Activated naive CD4-positive, alpha-beta T cell (primary cell): ENCODE data around the gene NPPC.
"Not testable (repeated sequence)": the region's sequence is repeated elsewhere in the genome, so short reads cannot be mapped to it uniquely, and the experiment has no call there.

Experiments
- DNase-seq, 4 experiments: peaks; one replicate each; lab custom pipeline; 2025; lab: John Stamatoyannopoulos, UW

NPPC gene

GRCh38 chr2:231886071-231886681, 40.0 kb downstream of the NPPC start:
- no peak for DNase-seq

- DNase-seq: no peak
Observed at GRCh38 chr2:231884438-231885140, 41.6 kb downstream of the NPPC start.

GRCh38 chr2:231883468-231883881, 42.7 kb downstream of the NPPC start:
- no peak for DNase-seq

GRCh38 chr2:231882646-231883045, 43.5 kb downstream of the NPPC start:
- no peak for DNase-seq

DNA sequence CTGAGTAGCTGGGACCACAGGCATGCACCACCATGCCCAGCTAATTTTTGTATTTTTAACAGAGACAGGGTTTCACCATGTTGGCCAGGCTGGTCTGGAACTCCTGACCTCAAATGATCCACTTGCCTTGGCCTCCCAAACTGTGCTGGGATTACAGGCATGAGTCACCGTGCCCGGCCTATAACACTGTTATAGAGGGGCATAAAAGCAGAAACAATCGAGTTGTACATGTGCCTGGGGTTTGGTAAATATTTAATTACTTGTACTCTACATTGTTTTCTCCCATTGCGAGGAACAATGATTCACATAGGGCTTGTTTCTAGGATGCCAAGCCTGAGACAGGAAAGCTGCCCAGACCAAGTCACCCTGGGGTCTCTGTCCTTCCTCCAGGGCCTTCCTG, 45.8 kb downstream of the NPPC start:
- DNase-seq: not testable (repeated sequence)

DNA sequence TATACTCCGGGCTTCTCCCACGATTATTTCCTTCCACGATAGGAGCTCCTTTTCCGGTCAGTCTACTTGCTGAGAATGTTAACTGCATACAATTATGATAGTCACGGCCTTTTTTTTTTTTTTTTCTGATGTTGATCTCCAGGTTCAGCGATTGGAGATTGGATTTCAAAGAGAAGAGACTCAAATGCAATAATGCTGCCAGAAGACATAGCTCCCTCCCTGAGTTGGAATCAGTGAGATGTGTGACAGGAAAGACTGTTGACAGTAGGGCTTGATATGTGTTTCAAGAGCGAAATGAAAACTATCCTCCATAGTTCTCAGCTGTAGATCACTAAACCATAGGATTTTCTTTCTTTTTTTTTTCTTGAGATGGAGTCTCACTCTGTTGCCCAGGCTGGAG, 47.0 kb downstream of the NPPC start:
- no peak for DNase-seq

- no peak for DNase-seq
Observed at GRCh38 chr2:231877533-231878456, 48.4 kb downstream of the NPPC start.

DNA sequence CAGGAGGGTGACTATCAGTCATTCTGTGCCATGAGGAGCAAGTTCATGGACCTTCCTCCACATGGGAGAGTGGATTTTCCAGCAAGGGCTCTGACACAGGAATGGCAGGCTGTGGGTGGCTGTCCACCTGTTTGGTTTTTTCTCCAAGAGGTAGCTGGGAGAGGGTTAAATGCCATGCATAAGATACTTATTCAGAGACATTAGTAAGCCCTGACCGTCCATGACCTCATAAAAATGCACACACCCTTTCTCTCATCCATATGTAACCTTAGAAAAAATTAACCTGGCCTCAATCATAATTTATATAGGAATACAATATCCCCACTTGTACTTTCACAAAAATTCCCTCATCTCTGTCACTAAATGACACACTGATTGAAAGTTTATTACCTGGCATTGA, 51.3 kb downstream of the NPPC start:
- no peak for DNase-seq
